Fibroblast of skin of abdomen (primary cell): ENCODE results near the gene DDN.

Source experiments
- DNase-seq: peaks from one replicate; pipeline ENCODE4 v3.0.0-alpha.2; 2013

Gene DDN

DNA sequence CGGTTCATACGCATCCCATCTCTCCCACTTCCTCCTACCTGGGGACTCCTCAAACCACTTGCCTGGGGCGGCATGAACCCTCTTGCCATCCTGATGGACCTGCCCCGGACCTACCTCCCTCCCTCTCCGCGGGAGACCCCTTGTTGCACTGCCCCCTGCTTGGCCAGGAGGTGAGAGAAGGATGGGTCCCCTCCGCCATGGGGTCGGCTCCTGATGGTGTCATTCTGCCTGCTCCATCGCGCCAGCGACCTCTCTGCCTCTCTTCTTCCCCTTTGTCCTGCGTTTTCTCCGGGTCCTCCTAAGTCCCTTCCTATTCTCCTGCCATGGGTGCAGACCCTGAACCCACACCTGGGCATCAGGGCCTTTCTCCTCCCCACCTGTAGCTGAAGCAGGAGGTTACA is 17.4 kb downstream of the DDN start:
- no peak for DNase-seq

DNA sequence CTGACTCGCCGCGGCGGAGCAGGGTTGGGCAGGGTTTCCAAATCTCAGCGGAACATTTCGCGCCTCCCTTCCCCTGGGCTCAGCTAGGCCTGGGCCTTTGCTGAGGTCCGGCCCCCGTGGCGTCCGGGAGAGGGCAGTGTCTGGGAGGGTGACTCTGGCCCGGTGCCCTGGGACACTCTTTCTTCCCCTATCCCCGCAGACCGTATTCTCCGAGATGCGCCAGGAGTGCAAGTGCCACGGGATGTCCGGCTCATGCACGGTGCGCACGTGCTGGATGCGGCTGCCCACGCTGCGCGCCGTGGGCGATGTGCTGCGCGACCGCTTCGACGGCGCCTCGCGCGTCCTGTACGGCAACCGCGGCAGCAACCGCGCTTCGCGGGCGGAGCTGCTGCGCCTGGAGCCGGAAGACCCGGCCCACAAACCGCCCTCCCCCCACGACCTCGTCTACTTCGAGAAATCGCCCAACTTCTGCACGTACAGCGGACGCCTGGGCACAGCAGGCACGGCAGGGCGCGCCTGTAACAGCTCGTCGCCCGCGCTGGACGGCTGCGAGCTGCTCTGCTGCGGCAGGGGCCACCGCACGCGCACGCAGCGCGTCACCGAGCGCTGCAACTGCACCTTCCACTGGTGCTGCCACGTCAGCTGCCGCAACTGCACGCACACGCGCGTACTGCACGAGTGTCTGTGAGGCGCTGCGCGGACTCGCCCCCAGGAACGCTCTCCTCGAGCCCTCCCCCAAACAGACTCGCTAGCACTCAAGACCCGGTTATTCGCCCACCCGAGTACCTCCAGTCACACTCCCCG is 18.0 kb downstream of the DDN start:
- DNase-seq = no peak

DNA sequence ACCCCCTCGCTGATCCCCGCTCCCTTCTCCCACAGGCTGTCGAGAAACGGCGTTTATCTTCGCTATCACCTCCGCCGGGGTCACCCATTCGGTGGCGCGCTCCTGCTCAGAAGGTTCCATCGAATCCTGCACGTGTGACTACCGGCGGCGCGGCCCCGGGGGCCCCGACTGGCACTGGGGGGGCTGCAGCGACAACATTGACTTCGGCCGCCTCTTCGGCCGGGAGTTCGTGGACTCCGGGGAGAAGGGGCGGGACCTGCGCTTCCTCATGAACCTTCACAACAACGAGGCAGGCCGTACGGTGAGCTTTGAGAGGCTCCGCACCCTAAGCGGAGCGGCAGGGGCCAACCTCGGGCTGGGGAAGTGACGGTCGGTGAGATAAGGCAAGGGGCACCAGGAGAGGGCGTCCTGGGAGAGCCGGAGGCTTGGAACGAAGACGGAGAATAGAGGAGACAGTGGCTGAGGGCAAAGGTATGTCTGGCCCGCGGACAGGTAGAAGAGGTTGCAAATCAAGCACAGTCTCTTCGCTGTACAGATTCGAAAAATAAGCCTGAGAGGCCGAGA is 18.7 kb downstream of the DDN start:
- DNase-seq = no peak

DNA sequence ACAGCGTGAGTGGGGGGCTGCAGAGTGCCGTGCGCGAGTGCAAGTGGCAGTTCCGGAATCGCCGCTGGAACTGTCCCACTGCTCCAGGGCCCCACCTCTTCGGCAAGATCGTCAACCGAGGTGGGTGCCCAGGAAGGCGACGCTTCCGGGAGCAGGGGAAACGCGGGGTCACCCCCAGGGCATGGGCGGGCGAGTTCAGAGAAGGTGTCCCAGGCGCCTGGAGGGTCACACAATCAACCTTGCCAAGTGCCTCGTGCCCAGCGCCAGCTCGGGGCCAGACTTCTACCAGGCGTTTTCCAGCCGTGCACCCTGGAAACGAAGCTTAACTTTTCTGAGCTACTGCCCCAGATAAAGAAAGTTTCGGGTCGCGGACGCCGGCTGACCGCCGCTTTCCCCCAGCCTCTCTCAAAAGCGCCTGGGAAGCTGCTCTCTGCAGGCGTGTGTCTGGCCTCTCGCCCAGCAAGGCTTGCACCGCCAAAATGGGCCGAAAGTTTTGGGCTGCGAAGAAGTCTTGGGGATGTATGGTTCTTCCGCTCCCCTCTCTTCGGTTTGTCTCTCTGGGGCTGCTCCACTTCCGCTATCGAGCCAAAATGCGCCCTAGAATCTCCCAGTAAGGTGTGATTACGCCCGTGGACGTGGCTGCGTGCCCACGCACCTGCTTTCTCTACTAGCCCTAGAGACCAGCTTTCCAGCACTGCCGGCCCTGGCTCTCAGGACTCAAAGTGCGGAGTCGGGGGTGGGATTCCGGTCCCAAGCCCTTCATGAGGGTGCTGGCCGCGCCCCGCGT is 19.4 kb downstream of the DDN start:
- DNase-seq = no peak

DNA sequence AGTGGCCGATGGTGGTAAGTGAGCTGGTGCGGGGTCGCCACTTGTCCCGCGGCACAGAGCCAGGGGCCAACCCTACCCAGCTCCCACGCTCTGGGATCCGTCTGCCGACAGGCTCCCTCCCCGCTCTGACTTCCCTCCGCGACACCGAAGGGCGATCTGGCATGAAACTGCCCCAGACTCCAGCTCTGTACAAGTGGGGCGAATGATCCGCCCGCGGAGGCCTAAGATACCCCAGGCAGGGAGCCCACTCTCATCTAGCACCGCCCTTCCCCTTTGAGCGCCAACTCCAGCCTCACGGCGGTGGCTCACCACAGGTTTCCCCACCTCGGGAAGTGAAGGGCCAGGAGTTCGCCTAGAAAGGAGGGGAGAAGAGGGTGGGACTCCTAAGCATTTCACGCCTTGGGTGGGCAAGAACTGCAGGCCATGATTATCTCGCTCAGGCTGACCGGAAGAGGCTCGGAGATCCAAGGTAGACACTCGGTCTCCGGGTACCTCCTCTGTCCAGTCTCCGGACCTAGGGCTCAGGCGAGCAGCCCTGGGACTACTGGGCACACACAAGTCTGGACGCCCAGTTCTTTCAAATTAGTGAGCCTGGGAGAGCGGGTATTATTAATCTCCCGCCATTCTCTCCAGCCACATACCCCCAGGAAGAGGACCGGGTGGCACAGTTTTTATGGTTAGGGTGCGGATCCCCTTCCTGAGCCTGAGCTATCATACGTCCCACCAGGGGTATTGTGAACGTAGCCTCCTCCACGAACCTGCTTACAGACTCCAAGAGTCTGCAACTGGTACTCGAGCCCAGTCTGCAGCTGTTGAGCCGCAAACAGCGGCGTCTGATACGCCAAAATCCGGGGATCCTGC is 20.2 kb downstream of the DDN start:
- DNase-seq = no peak

DNA sequence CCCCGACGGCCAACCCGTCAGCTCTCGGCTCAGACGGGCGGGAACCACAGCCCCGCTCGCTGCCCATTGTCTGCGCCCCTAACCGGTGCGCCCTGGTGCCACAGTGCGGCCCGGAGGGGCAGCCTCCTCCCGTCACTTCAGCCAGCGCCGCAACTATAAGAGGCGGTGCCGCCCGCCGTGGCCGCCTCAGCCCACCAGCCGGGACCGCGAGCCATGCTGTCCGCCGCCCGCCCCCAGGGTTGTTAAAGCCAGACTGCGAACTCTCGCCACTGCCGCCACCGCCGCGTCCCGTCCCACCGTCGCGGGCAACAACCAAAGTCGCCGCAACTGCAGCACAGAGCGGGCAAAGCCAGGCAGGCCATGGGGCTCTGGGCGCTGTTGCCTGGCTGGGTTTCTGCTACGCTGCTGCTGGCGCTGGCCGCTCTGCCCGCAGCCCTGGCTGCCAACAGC is 20.9 kb downstream of the DDN start, which contains the start of gene WNT1:
Gene WNT1 (plus strand): TSS at position 32 of the 450 bp plus-strand sequence. CDS start 329 bp downstream, at position 361.
- DNase-seq = no peak

DNA sequence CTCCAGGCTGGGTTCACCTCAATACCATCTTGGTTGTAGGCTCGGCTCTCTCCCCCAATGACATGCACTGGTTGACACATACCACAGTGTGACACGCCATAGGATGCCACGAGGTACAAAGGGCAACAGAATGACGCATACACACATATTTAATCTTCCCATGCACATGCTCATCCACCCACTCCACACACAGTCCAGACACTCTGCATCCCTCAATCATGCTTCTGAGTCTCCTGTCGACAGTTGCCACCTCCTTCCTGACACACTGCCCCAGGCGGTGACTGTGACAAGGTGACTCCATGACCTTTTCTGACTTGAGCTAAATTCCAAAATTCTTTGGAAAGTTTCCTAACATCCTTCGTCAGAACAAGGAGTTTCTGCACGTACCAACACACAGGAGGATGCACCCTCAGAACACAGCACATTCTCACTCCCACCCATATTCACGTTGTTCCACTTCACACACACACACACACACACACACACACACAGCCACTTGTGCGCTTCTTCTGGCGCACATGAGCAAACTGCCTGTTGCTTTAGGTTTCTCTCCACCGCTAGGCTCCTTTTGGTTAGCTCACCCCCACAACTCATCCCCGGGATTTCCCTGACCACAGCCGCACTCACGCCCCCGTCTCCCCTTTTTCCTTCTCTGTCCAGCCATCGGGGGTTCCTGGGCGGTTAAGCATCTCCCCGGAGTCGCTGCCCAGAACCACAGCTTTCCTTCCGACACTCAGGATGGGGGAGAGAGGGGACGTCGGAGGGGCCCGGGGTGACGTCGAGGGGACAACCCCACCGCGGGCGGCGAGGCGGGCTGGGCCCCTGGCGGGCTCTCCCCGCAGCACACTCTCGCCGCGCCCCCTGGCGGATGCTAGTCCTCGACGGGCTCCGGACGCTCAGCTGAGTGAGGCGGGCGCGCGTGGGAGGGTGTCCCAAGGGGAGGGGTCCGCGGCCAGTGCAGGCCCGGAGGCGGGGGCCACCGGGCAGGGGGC is 21.6 kb downstream of the DDN start:
- DNase-seq = no peak

DNA sequence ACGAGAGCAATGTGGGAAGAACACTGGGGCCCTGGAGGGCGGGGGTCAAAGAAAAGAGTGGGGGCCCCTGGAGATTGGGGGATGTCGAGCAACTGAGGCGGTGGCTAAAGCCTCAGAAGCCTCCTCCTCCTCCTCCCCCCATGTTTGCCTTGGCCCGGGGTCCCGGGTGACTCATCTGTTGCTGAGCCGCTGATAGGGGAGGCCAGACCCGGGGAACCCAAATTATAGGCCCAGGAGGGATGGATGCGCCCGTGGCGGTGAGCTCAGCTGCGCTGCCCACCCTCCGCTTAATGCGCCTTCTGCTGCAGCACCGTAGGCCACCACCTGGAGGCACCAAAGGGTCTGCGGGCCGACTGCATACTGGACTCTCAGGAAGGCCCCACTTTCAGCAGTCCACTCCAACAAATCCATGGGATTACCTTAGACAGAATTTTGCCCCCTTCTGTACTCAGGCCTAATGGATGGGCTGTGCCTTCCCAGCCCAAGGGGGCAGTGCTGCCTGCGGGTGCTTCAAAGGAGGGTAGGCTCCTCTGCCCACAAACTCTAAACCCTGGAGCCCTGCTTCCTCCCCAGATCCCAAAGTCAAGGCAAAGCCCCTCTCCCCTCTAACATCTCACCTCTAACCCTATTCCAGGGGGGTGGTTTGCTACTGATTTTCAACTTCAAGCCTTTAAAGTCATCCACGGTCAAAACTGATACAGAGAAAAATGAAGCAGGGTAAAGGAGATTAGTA is 25.1 kb downstream of the DDN start:
- peak; percentile 55 for DNase-seq

DNA sequence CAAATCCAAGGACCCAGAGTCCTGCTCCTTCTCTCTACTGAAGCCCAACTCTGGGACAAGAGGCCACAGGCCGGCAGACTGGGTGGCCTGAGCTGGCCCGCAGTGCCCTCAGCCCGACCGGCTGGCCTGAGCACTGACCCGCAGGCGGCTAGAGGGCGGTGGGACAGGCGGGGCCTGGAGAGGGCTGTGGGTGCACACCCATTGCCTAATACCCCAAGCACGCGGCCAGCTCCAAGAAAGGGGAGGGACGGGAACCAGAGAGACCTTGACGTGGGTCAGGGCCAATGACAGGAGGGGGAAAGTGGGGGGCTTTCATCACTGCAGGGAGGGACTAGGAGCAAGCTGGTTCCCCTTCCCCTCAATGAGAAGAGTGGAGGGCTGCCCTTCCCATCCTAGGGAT is 25.6 kb downstream of the DDN start:
- DNase-seq = no peak

DNA sequence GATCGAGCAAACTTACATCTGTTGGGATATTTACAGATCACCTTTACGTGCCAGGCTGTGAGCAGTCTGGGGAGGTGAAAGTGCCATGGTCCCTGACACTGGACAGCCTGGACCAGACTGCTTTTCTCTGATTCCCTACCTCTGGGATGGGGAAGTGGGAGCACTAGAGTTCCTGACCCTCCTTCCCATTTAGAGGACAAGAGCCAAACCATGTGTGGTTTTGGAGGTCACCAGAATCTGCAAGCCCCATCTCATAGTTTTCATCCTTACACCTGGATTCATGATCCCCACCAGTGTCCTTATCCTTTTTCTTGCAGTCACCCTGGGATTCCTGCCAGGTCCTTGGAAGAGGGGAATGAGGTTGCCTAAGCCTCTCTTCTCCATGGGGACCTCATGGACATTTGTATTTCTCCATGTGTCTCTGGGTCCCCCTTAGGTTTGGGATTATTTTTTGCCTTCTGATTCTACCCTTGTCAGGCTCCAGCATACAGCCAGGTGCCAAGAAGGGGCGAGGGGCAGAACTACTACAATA is 26.2 kb downstream of the DDN start:
- no peak for DNase-seq

DNA sequence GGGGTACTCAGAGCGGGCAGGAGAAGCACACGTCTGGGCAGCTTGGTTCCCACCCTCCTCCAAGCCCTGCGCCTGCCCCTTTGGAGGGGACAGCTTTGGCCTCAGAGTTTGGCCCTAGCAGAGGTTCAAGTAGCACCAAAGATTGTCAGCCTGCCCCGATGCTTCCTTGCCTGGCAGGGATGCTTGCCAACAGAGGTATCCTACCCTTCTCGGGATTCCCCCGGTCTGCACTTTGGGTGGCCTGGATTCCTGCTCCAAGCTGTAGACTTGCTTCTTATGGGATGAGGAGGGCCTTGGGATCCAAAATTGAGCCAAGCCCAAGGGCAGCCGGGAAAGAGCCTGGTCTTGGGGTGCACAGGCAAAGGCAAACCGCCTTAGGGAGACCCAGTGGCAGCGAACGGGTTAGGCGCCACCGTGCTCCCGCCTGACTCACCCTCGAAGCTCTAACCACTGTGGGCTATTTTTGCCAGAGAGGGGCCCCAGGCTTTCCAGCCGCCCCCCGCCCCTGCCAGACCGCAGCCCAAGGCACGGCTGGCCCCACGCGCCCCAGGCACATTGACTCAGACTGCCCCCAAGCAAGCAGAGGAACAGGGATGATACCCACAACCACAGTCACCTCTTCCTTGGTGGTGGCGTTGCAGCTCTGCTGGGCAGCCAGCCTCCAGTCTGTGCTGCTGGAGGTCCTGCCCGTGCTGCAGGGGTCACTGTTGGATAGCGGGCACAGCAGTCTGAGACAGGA is 26.8 kb downstream of the DDN start:
- DNase-seq = peak; percentile 46

DNA sequence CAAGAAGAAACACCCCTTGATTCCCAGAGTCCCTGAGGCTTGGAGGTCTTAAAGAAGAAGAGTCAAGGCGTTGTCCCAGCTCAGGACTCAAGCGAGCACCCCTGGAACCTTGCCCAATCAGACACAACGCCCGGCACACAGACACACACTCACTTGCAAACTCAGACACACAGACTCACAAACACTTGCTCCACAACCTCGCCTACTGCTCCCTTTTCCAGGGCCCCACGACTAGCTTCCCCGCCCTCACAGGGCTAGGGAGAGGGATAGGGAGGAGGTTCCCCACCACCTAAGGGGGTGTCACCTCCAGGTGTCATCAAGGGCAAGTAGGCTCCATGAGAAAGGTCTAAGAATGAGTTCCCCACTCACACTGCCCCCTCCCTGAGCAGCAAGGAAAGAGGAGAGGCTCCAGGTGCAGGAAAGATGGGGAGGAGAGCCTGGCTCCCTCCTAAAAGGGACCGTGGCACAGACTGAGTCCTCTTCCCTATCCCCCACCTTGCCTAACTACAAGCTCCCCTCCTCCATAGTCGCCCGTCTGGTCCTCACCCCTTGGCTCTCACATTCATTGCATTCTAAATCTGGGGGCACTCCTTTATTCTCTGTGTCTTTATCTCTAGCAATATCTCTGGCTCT is 28.4 kb downstream of the DDN start:
- no peak for DNase-seq

DNA sequence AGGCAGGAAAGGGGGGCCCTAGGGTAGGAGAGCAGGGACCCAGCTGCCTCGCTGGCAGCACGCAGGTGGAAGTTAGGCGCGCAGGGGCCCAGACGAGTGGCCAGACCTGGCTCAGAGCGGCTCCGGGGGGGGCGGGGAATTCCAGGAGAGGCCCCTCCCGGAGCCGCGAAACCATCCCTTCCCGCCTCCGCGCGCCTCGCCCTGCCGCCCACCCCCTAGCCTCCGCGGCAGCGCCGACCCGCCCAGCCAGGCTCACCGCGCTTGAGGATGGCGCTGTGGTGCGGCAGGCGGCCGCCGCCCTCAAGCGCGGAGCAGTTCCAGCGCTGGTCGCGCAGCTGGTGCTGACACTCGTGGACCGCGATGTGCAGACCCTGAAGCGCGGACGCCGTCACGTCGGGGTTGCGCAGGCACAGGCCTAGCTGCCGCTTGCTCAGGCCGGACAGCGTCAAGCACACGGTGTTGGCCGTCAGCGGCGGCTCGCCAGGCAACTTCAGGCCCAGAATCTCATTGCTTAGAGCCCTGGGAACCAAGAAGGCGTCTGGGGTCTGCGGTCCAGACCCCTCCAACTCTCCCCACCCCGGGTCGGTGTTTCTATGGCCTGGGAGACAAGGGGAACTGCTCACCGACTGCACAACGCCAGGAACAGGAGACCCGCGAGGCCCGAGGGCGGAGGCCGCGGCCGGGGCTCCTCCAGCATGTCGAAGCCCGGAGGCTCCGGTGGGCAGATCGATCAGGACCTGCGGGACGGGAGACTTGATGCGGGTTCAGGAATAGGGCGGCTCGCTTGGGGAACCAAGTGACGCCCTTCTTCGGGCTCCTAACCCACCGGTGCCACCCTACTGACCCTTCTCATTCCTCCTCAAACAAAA is 29.1 kb downstream of the DDN start:
- no peak for DNase-seq

DNA sequence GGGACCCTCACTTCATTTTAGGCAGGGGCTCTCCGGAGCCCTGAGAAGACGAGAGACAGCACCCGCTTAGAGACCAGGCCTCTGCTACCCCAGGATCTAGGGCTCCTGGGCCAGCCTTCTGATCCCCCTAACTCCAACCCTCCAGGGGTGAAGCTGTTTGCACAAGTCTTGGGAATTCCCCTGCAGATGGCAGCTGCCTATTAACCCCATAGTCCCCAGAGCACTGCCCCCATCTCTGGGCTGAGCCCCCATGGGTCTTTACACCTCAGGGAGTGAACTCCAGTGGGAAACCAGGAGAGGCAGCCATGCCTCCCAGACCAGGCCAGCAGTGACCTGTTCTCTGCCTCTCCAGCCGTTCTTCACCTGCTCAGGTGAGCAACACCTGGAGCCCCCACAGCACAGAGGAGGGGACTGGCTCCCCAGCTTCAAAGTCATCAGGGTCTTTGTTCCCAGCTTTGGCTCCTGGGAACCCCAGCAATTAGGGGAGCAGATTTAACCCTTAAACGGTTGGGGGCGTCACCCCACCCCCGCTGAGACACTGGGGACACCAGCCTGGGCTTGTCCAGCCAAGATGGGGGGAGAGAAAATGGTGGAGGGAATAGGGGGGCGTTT is 29.9 kb downstream of the DDN start:
- DNase-seq = no peak

DNA sequence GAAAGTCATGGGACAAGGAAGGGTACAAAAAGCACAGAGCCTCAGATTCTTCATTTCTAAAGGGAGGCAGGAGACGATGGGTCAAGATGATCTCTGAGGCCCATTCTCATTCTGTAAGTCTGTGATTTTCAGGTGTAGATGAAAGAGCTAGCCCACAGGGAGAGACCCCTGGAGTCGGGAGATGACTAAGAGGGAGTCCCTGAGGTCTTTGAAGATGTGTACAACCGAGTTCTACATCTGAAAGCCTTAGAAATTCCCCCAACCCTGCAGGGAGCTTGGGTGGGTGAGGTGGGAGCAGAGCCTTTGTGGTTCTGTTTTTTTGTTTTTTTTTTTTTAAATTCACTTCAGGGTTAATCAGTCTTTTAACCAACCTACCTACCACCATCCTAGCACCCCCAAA is 30.7 kb downstream of the DDN start:
- no peak for DNase-seq

DNA sequence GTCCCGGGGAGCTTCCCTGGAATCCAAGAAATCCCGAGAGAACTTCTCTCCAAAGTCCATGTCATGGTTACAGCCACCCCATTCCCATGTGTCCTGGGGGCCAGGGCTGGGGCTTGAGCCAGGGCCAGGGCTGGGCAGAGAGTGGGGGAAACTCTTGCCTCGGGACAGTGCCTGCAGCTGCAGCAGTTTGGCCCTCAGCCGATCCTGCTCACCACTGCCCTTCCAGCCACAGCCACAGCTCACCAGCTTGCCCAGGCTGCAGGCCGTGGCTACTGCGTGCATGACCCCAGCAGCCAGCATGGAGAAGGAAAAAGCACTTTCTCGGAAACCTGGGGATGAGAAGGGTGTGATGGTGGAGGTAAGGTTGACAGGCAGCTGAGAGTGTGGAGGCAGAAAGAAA is 31.2 kb downstream of the DDN start:
- no peak for DNase-seq

DNA sequence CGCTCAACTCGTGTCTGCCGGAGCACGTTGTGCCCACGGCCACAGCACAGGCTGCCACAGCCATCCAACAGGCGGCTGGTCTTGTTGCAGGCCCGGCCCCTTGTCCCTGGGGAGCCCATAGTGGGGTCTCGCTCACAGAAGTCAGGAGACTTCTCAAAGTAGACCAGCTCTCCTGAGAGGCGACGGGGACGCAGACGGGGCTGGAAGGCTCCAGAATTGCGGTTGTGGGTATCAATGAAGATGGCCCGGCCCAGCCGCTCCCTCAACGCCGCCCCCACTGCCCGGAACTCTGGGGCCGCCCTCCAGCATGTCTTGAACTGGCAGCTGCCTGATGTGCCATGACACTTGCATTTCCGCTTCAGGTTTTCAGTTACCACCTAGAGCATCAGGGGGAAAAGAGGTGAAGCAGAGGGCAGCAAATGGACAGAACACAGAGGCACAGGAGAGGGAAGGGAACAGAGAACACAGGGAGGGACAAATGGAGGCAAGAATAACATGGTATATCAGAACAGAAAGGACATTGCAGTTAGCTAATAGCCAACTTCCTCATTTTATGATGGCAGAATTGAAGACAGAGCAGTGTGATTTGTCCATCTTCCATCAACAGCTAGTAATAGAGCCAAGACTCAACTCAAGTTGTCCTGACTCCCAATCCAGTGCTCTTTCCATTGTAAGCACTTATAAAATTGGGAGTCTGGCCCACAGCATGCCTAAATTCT is 32.8 kb downstream of the DDN start:
- DNase-seq = no peak
